GM12875 (cell line): ENCODE measurements around the gene SWI5.

ENCODE experiments used
- H3K4me3 ChIP-seq: one replicate; pipeline ENCODE4 v1.5.1; 2011; ENCODE audit warnings: low read depth, low read length, control low read depth
- CTCF ChIP-seq: IDR thresholded peaks from 2 replicates; pipeline ENCODE4 v1.5.1; 2011; ENCODE audit warnings: low read depth, mild to moderate bottlenecking, control low read depth, inconsistent platforms, low read length, moderate library complexity, borderline replicate concordance; ENCODE audit not compliant: insufficient read depth

Gene SWI5

DNA sequence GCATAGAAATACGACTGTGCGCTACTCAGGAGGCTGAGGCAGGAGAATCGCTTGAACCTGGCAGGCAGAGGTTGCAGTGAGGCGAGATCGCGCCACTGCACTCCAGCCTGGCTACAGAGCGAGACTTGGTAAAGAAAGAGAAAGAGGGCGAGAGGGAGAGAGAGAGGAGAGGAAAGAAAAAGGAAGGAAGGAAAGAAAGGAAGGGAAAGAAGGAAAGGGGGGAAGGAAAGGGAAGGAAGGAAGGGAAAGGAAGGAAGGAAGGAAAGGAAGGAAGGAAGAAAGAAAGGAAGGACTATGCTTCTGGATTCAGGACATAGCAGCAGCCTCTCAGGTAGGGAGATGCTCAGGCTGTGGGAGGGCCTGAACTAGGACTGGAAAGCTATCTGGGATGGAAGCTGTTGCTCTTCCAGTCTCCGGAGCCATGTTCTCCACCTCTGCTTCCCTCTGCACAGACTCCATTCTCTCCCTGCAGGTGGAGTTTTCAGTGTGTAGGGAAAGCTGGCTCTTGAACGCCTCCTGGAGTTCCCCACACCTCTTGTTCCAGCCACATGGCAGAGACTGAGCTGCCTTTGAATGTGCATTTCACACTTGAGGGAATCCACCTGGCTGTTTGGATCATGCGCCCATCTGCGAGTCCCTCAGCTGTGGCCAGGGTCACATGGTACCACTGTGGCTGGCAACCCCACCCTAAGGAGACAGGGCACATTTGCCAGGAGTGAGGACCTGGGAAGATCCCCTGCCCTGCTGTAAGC, 9.1 kb downstream of the SWI5 start:
- TF ChIP-seq CTCF = no peak

GRCh38 chr9:128286440-128286839, 10.4 kb downstream of the SWI5 start:
- TF ChIP-seq CTCF = no peak
- H3K4me3 ChIP-seq = no peak overlapping the region

More for the DNA sequence above, 9.1 kb downstream of the SWI5 start:
- no peak overlapping the region for H3K4me3 ChIP-seq

GRCh38 chr9:128288273-128289004, 12.4 kb downstream of the SWI5 start:
- no peak for TF ChIP-seq CTCF

GRCh38 chr9:128292009-128292408, 15.9 kb downstream of the SWI5 start:
- H3K4me3 ChIP-seq = no peak overlapping the region
- no peak for TF ChIP-seq CTCF

More at GRCh38 chr9:128288273-128289004, 12.4 kb downstream of the SWI5 start:
- H3K4me3 ChIP-seq = no peak overlapping the region

- H3K4me3 ChIP-seq = no peak overlapping the region
- TF ChIP-seq CTCF = no peak
Observed at GRCh38 chr9:128293091-128293490, 17.0 kb downstream of the SWI5 start.

- no peak for TF ChIP-seq CTCF
- H3K4me3 ChIP-seq = no peak overlapping the region
Observed at GRCh38 chr9:128294142-128294541, 18.1 kb downstream of the SWI5 start.
